A549 (cell line): Measurements from ENCODE around the gene P4HA2.

Experiments
- BCL3 ChIP-seq: fragments of >200 bp; sonication (Bioruptor Twin); formaldehyde crosslinking; IDR thresholded peaks from 3 replicates; pipeline ENCODE4 v1.6.1; 2016
- HMGXB4 ChIP-seq: fragments of 250-450 bp; sonication (Bioruptor Pico); IDR thresholded peaks from 2 replicates; pipeline ENCODE4 v1.5.0; 2021; ENCODE audit warnings: mild to moderate bottlenecking, moderate library complexity, borderline replicate concordance
- PBX3 ChIP-seq: IDR thresholded peaks from 2 replicates; pipeline ENCODE4 v1.6.1; 2012
- TF ChIP-seq, protein P1 (sequence below): fragments of >200 bp; sonication (Bioruptor Twin); formaldehyde crosslinking; IDR thresholded peaks from 3 replicates; pipeline ENCODE4 v1.5.1; 2016

- TF ChIP-seq, protein P1, sequence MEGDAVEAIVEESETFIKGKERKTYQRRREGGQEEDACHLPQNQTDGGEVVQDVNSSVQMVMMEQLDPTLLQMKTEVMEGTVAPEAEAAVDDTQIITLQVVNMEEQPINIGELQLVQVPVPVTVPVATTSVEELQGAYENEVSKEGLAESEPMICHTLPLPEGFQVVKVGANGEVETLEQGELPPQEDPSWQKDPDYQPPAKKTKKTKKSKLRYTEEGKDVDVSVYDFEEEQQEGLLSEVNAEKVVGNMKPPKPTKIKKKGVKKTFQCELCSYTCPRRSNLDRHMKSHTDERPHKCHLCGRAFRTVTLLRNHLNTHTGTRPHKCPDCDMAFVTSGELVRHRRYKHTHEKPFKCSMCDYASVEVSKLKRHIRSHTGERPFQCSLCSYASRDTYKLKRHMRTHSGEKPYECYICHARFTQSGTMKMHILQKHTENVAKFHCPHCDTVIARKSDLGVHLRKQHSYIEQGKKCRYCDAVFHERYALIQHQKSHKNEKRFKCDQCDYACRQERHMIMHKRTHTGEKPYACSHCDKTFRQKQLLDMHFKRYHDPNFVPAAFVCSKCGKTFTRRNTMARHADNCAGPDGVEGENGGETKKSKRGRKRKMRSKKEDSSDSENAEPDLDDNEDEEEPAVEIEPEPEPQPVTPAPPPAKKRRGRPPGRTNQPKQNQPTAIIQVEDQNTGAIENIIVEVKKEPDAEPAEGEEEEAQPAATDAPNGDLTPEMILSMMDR: no peak
- no peak for TF ChIP-seq BCL3
- TF ChIP-seq HMGXB4 (CRISPR knock-in tag): no peak
- no peak for TF ChIP-seq PBX3
Measured at GRCh38 chr5:132233081-132233480, 5.4 kb upstream of the P4HA2 start.
